Keratinocyte (primary cell): ENCODE measurements around the gene MYEF2. TPM values are rescaled to one million over a fixed set of nuclear protein-coding genes. Genes with fewer than 3 reads are reported as not detected.

Experiments used
- DNase-seq: peaks from one replicate; pipeline ENCODE4 v3.0.0-alpha.2; 2011; ENCODE audit warnings: low read depth, missing footprints, low spot score
- FAIRE-seq: peaks from 2 replicates; lab custom pipeline; 2011; peaks lifted over from hg19 to GRCh38; lab: Jason Lieb, UNC
- H2AFZ ChIP-seq: 2 replicates; pipeline ENCODE4 v1.6.0; 2012; ENCODE audit warnings: low read length, control low read depth, inconsistent platforms; ENCODE audit not compliant: control insufficient read depth
- H3K27ac ChIP-seq: 2 replicates; pipeline ENCODE4 v1.5.1; 2011; ENCODE audit warnings: low read length; ENCODE audit not compliant: control insufficient read depth, insufficient read depth
- H3K27me3 ChIP-seq: 3 replicates; pipeline ENCODE4 v1.6.0; 2011; ENCODE audit warnings: low read length; ENCODE audit not compliant: control insufficient read depth, insufficient read depth; ENCODE audit errors: extremely low read depth
- H3K36me3 ChIP-seq, 2 experiments: 2 replicates in 1 of 2; 3 replicates in 1 of 2; pipeline ENCODE4 v1.5.1; 2011; ENCODE audit warnings: low read length in 2 of 2, mild to moderate bottlenecking in 1 of 2; ENCODE audit not compliant: control insufficient read depth in 2 of 2, insufficient read depth in 2 of 2; ENCODE audit errors: extremely low read depth in 1 of 2
- H3K4me1 ChIP-seq: 3 replicates; pipeline ENCODE4 v1.5.1; 2011; ENCODE audit warnings: low read length; ENCODE audit not compliant: control insufficient read depth, insufficient read depth; ENCODE audit errors: extremely low read depth
- H3K4me2 ChIP-seq: 3 replicates; pipeline ENCODE4 v1.6.0; 2011; ENCODE audit warnings: low read depth, low read length; ENCODE audit not compliant: control insufficient read depth, insufficient read depth; ENCODE audit errors: extremely low read depth
- H3K4me3 ChIP-seq, 3 experiments: fragments of 200-600 bp in 1 of 3; sonication (generic) in 1 of 3; 2 replicates in 2 of 3; 3 replicates in 1 of 3; pipeline ENCODE4 v1.5.1; 2011 to 2016; ENCODE audit warnings: low read length in 3 of 3, mild to moderate bottlenecking in 3 of 3, control low read depth in 2 of 3, inconsistent platforms in 1 of 3, low read depth in 1 of 3, mixed read lengths in 1 of 3, mixed run types in 1 of 3, moderate library complexity in 1 of 3; ENCODE audit not compliant: control insufficient read depth in 2 of 3, insufficient read depth in 2 of 3; ENCODE audit errors: extremely low read depth in 1 of 3
- H3K79me2 ChIP-seq: 2 replicates; pipeline ENCODE4 v1.6.0; 2012; ENCODE audit warnings: low read length; ENCODE audit not compliant: control insufficient read depth, insufficient read depth
- H3K9ac ChIP-seq: 3 replicates; pipeline ENCODE4 v1.6.0; 2011; ENCODE audit warnings: low read length; ENCODE audit not compliant: control insufficient read depth, insufficient read depth; ENCODE audit errors: extremely low read depth
- H3K9me1 ChIP-seq: 3 replicates; pipeline ENCODE4 v1.6.0; 2011; ENCODE audit warnings: low read length; ENCODE audit not compliant: control insufficient read depth, insufficient read depth; ENCODE audit errors: extremely low read depth
- H3K9me3 ChIP-seq: 2 replicates; pipeline ENCODE4 v1.5.1; 2012; ENCODE audit warnings: low read depth, low read length; ENCODE audit not compliant: control insufficient read depth
- H4K20me1 ChIP-seq: 3 replicates; pipeline ENCODE4 v1.6.0; 2011; ENCODE audit warnings: low read length; ENCODE audit not compliant: control insufficient read depth, insufficient read depth; ENCODE audit errors: extremely low read depth
- CTCF ChIP-seq, 3 experiments: IDR thresholded peaks in 1 of 3; conservative IDR thresholded peaks in 1 of 3; optimal IDR thresholded peaks in 1 of 3; 2 replicates in 2 of 3; 3 replicates in 1 of 3; pipeline versions ENCODE3 to v1.5.1; 2011; ENCODE audit warnings: low read length in 3 of 3, mild to moderate bottlenecking in 3 of 3, moderate library complexity in 2 of 3, control low read depth in 1 of 3, inconsistent platforms in 1 of 3; ENCODE audit not compliant: insufficient read depth in 2 of 3; ENCODE audit errors: extremely low read depth in 1 of 3
- EZH2 ChIP-seq: IDR thresholded peaks from one replicate; pipeline ENCODE4 v1.6.1; 2012; ENCODE audit warnings: inconsistent platforms, mild to moderate bottlenecking, low read length, moderate library complexity
- dilution Hi-C: fragments of 300-500 bp; cut with MboI; formaldehyde crosslinking; loops from one replicate; pipeline ENCODE4 v1.7.0; 2020; ENCODE audit warnings: low sequenced_read_pairs; ENCODE audit not compliant: extremely low pct_ligation_motif_present
- polyA plus RNA-seq, 5 experiments: library from polyadenylated mRNA; depleted of rRNA in 3 of 5; stranded (reverse) in 3 of 5; stranded (forward) in 1 of 5; unstranded in 1 of 5; fragments of >200 nt; gene quantifications; 1 replicate in 1 of 5; 2 replicates in 3 of 5; 3 replicates in 1 of 5; pipeline versions ENCODE4 v1.2.1 to v1.2.3, GENCODE V29; 2011 to 2012; ENCODE audit warnings: missing spikeins in 2 of 5, low read depth in 1 of 5, low replicate concordance in 1 of 5

Gene MYEF2
- polyA plus RNA-seq, 1 donor (not counting 4 experiments of a cell fraction or from before 2014, with no cell fraction given), result 2.8 TPM

- Histone ChIP-seq H3K36me3 (no peaks in the 10 kb centered on the region), H3K4me1 (no peaks in the 10 kb centered on the region), H3K4me2 (peak overlapping the region; percentile 39), H3K9me1 (no peaks in the 10 kb centered on the region), H3K9me3 (no peaks in the 10 kb centered on the region), H3K27me3 (peaks cover 4% of the 10 kb centered on the region), H4K20me1 (no peaks in the 10 kb centered on the region), H3K4me3 (peak overlapping the region in 1 of 3 experiments; percentile 11), H2AFZ (no peak overlapping the region), H3K27ac (no peak overlapping the region), H3K79me2 (no peaks in the 10 kb centered on the region), H3K9ac (no peak overlapping the region)
- FAIRE-seq (no peak), DNase-seq (no peak)
- dilution Hi-C loops, result no loop called here
- TF ChIP-seq EZH2, result no peak
Measured at GRCh38 chr15:48178648-48178931, 495 bp upstream of the MYEF2 start.

- Histone ChIP-seq H3K27me3 (peaks cover 4% of the 10 kb centered on the region), H3K4me3 (peak overlapping the region; percentile 35 to 68 (median 55)), H3K79me2 (no peaks in the 10 kb centered on the region), H4K20me1 (no peaks in the 10 kb centered on the region), H2AFZ (peak overlapping the region; percentile 11), H3K9ac (no peak overlapping the region), H3K9me1 (no peaks in the 10 kb centered on the region), H3K4me1 (no peaks in the 10 kb centered on the region), H3K27ac (no peak overlapping the region), H3K4me2 (peak overlapping the region; percentile 39), H3K36me3 (no peaks in the 10 kb centered on the region), H3K9me3 (no peaks in the 10 kb centered on the region)
- DNase-seq, result no peak
- no peak for FAIRE-seq
- TF ChIP-seq CTCF (optimal IDR thresholded peaks at IDR 0.05 in 1 of 3, IDR thresholded peaks at IDR 0.05 in 1 of 3, conservative IDR thresholded peaks at IDR 0.05 in 1 of 3; ENCODE audit: extremely low read depth in 1 of 3, insufficient read depth in 2 of 3, low read length in 3 of 3) (no peak), EZH2 (no peak)
- dilution Hi-C loops, result no loop called here
Measured at GRCh38 chr15:48177383-48177765, 721 bp downstream of the MYEF2 start.

- no peak for DNase-seq
- H4K20me1 ChIP-seq, result no peaks in the 10 kb centered on the region
- peak overlapping the region; percentile 39 for H3K4me2 ChIP-seq
- FAIRE-seq, result no peak
- H3K4me1 ChIP-seq, result no peaks in the 10 kb centered on the region
- H3K27me3 ChIP-seq, result peaks cover 4% of the 10 kb centered on the region
- TF ChIP-seq CTCF (optimal IDR thresholded peaks at IDR 0.05 in 1 of 3, IDR thresholded peaks at IDR 0.05 in 1 of 3, conservative IDR thresholded peaks at IDR 0.05 in 1 of 3; ENCODE audit: extremely low read depth in 1 of 3, insufficient read depth in 2 of 3, low read length in 3 of 3), result no peak
- TF ChIP-seq EZH2, result no peak
- H3K79me2 ChIP-seq, result no peaks in the 10 kb centered on the region
- dilution Hi-C loops, result no loop called here
- H3K4me3 ChIP-seq, result no peak overlapping the region
- no peak overlapping the region for H2AFZ ChIP-seq
- H3K36me3 ChIP-seq, result no peaks in the 10 kb centered on the region
- no peak overlapping the region for H3K27ac ChIP-seq
- no peak overlapping the region for H3K9ac ChIP-seq
- no peaks in the 10 kb centered on the region for H3K9me1 ChIP-seq
- no peaks in the 10 kb centered on the region for H3K9me3 ChIP-seq
Measured at GRCh38 chr15:48176957-48177356, 1.1 kb downstream of the MYEF2 start.
